ENCODE data around the gene CNPY4.
A peak's percentile ranks its signal among the peaks of the same experiment; 100 is the strongest.

The CNPY4 gene

DNA sequence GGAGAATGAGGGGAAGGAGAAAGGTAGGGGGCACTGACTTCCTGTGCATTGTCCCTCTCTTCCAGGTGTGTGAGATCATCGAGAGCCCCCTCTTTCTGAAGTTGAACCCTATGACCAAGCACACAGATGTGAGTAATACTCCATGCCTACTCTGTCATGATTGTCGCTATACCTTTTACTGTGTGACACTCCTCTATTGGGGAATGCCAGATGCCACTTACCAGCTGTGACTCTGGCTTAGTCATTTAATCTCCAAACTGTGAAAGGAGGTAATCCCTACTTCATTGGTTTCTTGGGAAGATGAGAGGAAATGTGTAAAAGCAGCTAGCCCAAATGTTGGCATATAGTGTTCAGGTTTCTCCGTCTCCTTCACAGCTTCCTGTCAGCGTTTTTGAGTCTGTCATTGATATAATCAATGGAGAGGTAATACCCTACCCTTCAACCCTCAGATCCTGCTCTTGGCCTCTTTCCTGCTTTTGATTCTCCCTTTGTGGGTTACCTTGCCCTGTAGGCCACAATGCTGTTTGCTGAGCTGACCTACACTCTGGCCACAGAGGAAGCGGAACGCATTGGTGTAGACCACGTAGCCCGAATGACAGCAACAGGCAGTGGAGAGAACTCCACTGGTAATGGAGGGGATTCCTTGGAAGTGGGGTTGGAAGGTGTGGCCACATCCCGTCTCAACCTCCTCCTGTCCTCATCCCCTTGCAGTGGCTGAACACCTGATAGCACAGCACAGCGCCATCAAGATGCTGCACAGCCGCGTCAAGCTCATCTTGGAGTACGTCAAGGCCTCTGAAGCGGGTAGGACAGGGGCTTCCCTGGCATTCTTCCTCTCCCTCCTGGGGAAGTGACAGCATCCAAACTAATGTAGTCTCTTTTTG, 28.7 kb upstream of the CNPY4 start:
- H3K4me3 ChIP-seq (ENCODE audit: low read depth, low read length), result no peak overlapping the region
- DNase-seq (ENCODE audit: low read depth), result no peak

DNA sequence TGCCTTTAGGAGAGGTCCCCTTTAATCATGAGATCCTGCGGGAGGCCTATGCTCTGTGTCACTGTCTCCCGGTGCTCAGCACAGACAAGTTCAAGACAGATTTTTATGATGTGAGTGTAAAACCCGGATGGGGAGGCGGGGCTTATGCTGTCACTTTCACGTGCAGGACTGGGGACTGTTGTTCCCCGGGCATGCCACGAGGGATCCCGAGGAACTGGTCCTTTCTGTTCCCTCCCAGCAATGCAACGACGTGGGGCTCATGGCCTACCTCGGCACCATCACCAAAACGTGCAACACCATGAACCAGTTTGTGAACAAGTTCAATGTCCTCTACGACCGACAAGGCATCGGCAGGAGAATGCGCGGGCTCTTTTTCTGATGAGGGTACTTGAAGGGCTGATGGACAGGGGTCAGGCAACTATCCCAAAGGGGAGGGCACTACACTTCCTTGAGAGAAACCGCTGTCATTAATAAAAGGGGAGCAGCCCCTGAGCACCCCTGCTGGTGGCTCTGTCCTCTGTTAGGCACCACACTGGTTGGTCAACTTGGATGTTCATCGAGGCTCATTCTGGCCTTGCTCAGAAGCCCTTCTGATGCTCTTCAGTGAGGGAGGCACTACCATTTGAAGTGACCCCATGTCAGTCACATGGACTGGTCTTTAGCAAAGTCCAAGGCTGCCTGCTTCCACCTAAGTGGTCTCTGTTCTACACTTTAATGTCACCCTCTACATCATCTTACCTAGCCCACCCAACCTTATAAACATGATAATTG, 27.8 kb upstream of the CNPY4 start:
- H3K4me3 ChIP-seq (ENCODE audit: low read depth, low read length), result no peak overlapping the region

DNA sequence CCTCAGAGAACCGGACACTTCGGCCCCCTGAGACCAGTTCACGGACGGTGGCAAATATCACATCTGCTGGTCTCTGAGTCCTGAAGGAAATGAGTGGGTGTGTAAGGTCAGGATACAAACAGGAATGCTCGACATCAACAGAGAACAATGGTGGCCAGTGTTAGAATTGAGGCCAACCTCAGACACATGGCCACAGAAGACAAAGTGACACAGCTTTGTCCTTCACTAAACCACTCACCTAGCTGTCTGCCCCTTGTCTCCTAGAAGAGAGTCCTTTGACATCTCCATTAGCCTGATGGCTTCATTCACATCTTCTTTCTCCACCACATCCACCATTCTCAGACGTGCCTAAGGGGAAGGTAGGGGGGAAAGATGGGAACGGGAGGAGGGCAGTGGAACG, 26.4 kb upstream of the CNPY4 start:
- no peak overlapping the region for H3K4me3 ChIP-seq (ENCODE audit: low read depth, low read length)
- DNase-seq (ENCODE audit: low read depth), result no peak

More for the DNA sequence above, 27.8 kb upstream of the CNPY4 start:
- no peak for DNase-seq (ENCODE audit: low read depth)

DNA sequence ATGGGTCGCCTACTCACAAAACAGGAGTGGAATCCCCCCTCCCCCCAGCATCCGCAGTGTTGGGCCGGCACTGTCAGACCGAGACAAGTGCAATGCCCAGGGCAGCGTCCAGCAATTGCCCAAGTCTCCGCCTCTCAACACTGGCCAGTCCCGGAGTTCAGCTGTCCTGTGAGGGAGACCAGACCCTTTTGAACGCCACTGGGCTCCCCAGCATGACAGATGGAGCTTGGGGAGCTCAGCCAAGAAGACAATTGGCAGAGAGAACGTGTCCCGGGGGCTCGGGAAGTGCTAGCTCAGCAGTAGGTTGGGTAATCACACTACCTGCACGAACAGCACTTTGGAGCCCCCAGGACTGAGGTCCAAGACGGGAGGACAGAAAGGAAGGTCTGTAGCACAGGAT, 25.9 kb upstream of the CNPY4 start:
- no peak for DNase-seq (ENCODE audit: low read depth)
- no peak overlapping the region for H3K4me3 ChIP-seq (ENCODE audit: low read depth, low read length)

DNA sequence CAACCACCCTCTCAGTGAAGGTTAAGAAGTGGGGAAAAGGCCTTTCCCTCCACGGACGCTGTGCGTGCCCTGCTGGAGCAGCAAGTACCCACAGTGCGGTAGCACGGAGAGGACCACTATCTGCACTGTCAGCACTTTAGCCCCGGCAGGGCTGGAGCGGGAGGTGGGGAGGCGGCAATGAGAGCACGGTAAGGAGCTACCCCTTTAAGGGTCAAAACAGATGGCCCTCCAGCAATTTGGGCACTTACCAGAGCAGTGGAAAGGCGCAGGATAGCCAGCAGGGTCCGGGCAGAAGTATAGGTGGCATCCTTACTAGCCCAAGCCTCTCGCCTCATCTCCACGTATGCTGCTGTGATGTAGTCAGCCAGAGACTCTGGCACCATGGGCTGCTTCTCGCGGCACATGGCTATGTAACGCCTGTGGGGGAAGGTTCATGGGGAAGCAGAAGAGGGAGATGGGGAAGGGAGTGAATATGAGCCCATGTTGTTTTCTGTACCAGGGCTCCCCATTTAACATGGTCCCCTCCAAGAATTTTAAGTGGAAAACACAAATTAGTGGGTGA, 25.4 kb upstream of the CNPY4 start:
- DNase-seq (ENCODE audit: low read depth), result no peak
- no peak overlapping the region for H3K4me3 ChIP-seq (ENCODE audit: low read depth, low read length)

DNA sequence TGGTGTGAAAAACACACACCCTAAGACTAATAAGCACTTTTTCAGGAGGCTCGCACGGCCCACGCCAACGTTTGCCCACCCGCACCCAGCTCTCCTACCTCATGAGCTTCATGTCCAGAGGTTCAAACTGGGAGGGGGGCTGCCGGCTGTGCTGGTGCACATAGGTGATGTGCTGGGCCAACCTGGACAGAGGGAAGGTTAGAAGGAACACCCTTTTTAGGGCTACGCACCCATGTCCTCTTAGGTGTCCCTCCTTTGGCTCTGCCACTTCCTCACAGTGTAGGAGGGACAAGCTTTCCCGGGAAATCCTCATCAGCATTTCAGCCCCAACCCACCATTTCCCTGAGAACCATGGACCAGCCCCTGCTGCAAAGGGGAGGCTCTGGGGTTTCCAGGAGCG, 24.1 kb upstream of the CNPY4 start:
- no peak for DNase-seq (ENCODE audit: low read depth)
- no peak overlapping the region for H3K4me3 ChIP-seq (ENCODE audit: low read depth, low read length)

DNA sequence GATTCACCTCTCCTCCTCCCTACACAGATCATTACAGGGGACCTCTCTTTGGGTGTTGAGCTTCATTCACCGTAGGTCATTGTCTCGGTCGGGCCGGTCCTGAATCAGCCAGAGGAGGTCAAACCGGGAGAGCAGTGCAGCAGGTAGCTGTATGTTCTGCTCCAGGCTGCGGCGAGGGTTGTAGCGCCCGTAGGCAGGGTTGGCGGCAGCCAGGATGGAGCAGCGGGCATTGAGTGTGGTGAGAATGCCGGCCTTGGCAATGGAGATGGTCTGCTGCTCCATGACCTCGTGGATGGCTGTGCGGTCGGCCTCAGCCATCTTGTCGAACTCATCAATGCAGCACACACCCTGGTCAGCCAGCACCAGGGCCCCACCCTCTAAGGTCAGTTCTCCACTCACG, 23.7 kb upstream of the CNPY4 start:
- DNase-seq (ENCODE audit: low read depth), result no peak
- H3K4me3 ChIP-seq (ENCODE audit: low read depth, low read length), result no peak overlapping the region

DNA sequence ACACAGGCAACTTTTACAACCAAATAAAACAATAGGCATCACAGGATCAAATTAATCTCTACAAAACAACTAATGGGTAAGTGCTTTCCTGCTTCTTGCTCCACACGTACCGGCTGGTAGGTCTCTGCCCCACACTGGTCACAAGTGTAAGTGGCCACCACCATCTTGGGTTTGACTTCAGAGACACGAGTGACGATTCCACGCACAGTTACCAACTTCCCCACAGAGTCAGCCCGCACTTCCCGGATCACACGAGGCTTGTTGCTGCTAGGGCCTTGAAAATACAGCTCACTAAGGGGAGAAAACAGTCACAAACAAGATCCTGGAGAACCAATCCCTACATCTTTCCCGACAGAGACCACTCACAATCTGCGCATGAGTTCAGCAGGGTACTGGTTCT, 20.5 kb upstream of the CNPY4 start:
- DNase-seq (ENCODE audit: low read depth), result no peak
- H3K4me3 ChIP-seq (ENCODE audit: low read depth, low read length), result no peak overlapping the region

DNA sequence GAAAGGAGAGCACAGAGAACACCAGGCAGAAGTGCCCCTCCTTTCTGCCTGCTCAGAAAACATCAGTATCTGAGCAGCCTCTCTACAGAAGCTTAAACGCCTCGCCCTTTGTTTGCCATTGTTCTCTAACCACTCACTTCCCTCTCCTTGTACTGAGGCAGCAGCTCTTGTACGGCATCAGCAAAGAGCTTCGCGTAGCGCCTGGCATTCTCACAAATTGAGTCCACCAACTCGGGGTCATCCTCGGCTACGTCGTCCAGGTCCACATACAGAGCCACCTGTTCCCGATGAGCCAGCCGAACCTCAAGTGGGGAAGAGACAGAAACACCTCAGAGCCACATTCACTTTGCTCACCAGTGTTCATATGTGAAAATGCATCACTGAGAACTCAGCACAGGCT, 20.0 kb upstream of the CNPY4 start:
- DNase-seq (ENCODE audit: low read depth), result no peak

DNA sequence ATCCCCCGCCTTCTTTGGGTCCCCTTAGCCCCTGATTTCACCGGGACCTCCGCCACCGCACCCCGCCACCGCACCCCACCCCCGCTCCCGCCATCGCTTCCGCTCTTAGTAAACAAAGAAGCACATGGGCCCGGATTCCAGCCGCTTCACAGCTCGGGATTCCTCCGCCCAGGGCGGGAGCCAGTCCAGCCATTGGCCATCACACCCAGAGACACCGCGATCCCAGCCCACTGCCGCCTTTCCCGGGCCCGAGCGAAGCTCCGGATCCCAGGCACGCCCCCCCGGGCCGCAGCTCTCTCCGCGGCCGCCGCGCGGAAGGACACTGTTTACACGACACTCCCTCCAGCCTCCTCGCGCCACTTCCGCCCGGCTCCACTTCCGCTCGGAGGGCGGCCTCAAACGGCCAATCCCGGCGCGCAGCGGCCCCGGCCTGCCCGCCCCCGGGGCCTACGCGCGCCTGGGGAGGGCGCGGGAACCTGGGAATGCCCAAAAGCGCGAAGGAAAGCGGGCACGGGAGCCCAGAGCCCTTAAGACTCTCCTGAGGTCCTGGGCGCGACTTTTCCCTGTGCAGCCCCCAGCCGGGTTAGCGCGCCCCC, 18.9 kb upstream of the CNPY4 start:
- DNase-seq (ENCODE audit: low read depth), result peak; percentile 98
- H3K4me3 ChIP-seq (ENCODE audit: low read depth, low read length), result peak overlapping the region; percentile 86

More for the DNA sequence above, 20.0 kb upstream of the CNPY4 start:
- H3K4me3 ChIP-seq (ENCODE audit: low read depth, low read length), result peak overlapping the region; percentile 86

DNA sequence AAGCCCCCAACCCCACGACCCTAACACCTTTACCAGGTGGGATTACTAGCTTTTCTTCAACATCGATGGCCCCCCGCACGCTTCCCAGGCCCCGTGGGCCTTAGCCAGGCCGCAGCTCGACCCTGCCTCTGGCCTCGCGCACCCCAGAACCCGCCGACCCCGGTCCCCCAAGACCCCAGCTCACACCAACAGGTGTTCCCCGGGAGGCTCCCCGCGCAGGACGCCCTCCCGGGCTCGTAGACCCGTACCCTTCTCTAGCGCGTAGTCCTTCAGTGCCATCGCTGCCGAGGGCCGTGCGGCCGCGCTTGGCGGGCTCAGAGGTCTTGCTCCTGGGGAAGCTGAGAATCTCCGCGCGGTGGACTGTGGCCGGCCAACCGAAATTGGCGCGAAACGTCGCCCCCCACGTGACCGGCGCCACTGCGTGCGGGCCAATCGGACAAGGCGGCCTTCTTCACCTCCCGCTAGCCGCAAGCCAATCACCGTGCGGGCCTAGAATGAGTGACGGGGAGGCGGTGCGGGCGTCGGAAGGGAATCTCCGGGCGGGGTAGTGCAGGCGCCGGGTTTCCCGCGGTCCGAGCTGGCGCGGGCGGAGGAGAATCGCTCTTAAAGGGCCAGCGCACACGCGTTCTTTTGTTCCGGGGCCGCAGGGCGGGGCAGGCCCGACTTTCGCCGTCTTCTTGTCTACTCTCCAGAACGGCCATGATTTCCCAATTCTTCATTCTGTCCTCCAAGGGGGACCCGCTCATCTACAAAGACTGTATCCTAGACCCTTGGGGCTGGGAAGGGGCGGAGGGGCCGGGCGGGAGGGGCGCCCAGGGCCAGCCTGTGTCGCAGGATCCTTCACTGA, 18.2 kb upstream of the CNPY4 start, which contains the start of the genes AP4M1 and MCM7:
TSS of gene AP4M1 (plus strand) at position 628 of the 847 bp plus-strand sequence. CDS start at position 700, 72 bp downstream.
TSS of gene MCM7 (minus strand) at position 382 of the 847 bp plus-strand sequence. CDS start at position 279, 103 bp downstream.
- DNase-seq (ENCODE audit: low read depth), result peak; percentile 98
- H3K4me3 ChIP-seq (ENCODE audit: low read depth, low read length), result peak within 1 kb of the TSS; percentile 86

DNA sequence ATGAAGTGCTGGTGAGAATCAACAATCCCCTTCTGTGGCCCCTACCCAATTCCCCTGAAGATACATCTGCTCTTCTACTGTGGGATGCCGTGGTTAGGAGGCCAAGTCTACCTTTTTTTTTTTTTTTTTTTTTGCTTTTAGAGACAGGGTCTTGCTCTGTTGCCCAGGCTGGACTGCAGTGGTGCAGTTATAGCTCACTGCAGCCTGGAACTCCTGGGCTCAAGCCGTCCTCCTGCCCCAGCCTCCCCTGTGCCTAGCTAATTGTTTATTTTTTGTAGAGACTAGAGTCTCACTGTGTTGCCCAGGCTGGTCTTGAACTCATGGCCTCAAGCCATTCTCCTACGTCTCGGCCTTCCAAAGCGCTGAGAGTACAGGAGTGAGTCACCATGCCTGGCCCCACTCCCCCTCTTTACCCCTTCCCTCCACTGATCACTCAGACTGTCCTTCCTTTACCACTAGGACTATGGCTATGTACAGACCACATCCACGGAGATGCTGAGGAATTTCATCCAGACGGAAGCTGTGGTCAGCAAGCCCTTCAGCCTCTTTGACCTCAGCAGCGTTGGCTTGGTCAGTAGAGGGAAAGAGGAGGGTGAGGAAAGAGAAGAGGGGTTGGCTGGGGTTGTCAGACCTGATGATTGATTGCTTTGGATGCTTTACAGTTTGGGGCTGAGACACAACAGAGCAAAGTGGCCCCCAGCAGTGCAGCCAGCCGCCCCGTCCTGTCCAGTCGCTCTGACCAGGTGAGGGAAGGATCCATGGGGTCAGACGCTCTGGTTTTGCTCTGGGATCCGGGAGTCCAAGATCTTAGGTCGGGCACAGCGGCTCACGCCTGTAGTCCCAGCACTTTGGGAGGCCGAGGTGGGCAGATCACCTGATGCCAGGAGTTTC, 16.2 kb upstream of the CNPY4 start:
- H3K4me3 ChIP-seq (ENCODE audit: low read depth, low read length), result peak overlapping the region; percentile 86

DNA sequence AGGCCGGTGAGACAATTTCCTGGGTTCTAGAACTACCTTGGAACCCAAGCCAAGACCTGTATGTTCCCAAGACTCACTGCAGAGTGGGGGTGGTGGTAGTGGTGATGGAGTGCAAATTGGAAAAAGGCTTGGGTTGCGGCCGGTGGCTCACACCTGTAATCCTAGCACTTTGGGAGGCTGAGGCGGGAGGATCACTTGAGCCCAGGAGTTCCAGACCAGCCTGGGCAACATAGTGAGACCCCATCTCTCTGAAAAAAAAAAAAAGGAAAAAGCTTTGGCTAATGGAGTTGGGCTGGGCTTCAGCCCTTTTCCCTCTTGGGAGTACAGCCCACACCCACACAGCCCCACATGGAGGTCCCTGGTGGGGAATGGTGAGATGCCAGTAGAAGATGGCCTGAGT, 13.9 kb upstream of the CNPY4 start:
- no peak overlapping the region for H3K4me3 ChIP-seq (ENCODE audit: low read depth, low read length)
- no peak for DNase-seq (ENCODE audit: low read depth)

More for the DNA sequence above, 16.2 kb upstream of the CNPY4 start:
- peak; percentile 26 for DNase-seq (ENCODE audit: low read depth)

DNA sequence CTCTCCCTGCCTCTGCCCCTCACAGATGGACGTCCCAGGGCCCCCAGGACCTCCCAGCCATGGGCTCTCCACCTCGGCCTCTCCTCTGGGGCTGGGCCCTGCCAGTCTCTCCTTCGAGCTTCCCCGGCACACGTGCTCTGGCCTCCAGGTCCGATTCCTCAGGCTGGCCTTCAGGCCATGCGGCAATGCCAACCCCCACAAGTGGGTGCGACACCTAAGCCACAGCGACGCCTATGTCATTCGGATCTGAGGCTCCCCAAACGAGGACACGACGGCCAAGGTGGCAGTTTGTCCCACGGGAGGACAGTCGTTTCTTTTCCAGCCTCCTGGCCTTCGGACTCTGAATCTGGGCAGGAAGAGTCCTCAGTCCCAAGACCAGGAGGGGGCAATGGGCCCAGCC, 12.8 kb upstream of the CNPY4 start:
- H3K4me3 ChIP-seq (ENCODE audit: low read depth, low read length), result no peak overlapping the region
- no peak for DNase-seq (ENCODE audit: low read depth)

DNA sequence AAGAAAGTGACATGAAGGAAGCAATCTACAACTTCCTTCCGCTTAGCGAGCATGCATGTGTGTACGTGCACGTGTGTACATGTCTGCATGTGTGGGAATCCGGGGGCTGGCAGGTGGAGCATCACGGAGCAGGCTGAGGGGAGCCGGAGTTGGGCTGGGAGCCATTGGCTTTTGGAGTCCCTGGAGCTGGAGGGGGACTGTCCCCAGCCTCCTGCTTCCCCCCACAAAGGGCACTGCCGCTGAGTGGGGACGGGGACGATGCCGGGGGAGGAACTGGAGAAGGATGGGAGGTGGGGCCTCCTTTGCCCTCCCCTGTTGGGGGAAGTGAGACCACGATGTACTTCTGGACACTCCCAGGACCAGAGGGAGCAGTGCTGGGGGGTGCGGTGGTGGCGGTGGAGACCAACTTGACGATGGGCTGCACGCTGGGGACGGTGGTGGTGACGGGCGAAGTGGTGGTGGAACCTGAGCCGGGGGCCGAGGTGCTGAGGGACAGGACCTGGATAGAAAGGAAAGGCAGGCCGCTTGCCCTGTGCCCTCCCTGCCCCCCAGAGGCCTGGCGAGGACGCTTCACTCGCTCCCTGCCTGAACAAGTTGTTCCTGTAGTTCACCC, 12.2 kb upstream of the CNPY4 start:
- no peak overlapping the region for H3K4me3 ChIP-seq (ENCODE audit: low read depth, low read length)
- no peak for DNase-seq (ENCODE audit: low read depth)

DNA sequence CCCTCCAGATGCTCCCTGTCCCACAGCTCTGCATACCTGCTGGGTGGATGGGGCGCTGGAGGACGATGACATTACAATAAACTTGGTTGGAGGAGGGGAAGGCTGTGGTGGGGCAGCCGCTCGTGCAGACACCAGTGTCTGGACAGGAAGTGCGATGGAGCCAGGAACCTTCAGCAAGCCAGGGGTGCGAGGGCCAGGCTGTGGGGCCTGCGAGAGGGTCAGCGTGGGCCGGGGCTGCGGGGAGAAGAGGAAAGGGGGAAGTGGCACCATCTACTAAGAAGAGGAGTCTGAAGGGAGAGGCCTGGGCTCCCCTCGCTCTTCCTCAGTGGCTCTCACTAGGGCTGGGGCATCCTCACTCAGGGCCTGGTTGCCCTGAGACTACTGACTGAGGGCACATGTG, 11.5 kb upstream of the CNPY4 start:
- no peak for DNase-seq (ENCODE audit: low read depth)
- H3K4me3 ChIP-seq (ENCODE audit: low read depth, low read length), result no peak overlapping the region

DNA sequence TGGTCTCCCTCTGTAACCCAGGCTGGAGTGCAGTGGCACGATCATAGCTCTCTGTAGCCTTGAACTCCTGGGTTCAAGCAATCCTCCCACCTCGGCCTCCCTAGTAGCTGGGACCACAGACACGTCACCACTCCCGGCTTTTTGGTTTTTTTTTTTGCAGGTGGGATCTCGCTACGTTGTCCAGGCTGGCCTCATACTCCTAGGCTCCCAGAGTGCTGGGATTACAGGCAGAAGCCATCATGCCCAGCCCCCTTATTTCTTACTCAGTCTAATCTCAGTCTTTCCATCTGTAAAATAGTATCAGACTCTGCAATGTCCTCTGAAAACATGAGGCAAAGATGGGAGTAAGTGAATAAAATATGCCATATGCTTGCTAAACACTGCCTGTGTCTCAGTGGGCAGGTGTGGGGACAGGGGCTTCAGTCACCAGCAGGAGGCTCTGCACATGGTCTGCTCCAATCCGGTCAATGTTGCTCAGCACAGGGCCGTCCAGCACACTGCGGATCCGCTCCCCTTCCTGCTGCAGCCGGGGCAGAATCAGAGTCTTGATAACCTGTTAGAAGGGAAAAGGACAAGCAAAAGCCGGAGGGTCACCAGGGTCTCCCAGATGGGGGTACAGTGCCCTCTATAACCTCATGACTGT, 9.8 kb upstream of the CNPY4 start:
- H3K4me3 ChIP-seq (ENCODE audit: low read depth, low read length), result no peak overlapping the region
- no peak for DNase-seq (ENCODE audit: low read depth)

Measured in skeletal muscle cell (primary cell).